Psoas muscle (tissue), 8 donors: Measurements from ENCODE around the gene EVI5L. TPM values are rescaled to one million over a fixed set of nuclear protein-coding genes. Genes with fewer than 3 reads are reported as not detected.

Source experiments
- ATAC-seq, 4 donors: fragments of 200-7000 bp; cut with Tn5 transposase; one replicate each; pipeline ENCODE4 v1.9.1; 2020; ENCODE audit warnings: moderate library complexity in 3 of 4, mild to moderate bottlenecking in 2 of 4
- DNase-seq, 2 donors: peaks; one replicate each; pipeline ENCODE4 v3.0.0-alpha.2; 2020
- H3K27ac ChIP-seq: fragments of 200-600 bp; one replicate; pipeline ENCODE4 v1.8.0; 2022
- H3K27me3 ChIP-seq, 3 donors: fragments of 200-600 bp in 1 of 3; one replicate each; pipeline versions ENCODE4 v1.6.1 to v1.8.0; 2013 to 2022; ENCODE audit warnings: low read length in 2 of 3, mild to moderate bottlenecking in 2 of 3, moderate library complexity in 1 of 3; ENCODE audit not compliant: insufficient read depth in 3 of 3
- H3K36me3 ChIP-seq, 2 donors: fragments of 200-600 bp in 1 of 2; one replicate each; pipeline versions ENCODE4 v1.6.1 to v1.8.0; 2013 to 2022; ENCODE audit warnings: low read depth in 1 of 2, mild to moderate bottlenecking in 1 of 2, moderate library complexity in 1 of 2; ENCODE audit not compliant: insufficient read depth in 1 of 2
- H3K4me1 ChIP-seq: fragments of 200-600 bp; one replicate; pipeline ENCODE4 v1.8.0; 2022
- H3K4me3 ChIP-seq: fragments of 200-600 bp; one replicate; pipeline ENCODE4 v1.8.0; 2022; ENCODE audit warnings: mild to moderate bottlenecking
- H3K9me3 ChIP-seq: fragments of 200-600 bp; one replicate; pipeline ENCODE4 v1.8.0; 2022
- WGBS, 3 donors: extraction: QIAGEN DNeasy Blood & Tissue Kit; methylation state at CpG; one replicate each; pipeline versions ENCODE4 v1.1.6 to v1.1.7; 2013; 5-methylcytosine and 5-hydroxymethylcytosine counted together
- intact Hi-C, 2 donors: fragments of 100-400 bp; cut with DNase I; formaldehyde crosslinking; loops; one replicate each; pipeline versions ENCODE4 v1.11.0 to v1.14.2; 2022
- polyA plus RNA-seq, 3 donors: library from polyadenylated mRNA; stranded (reverse); fragments of 200-250 nt; gene quantifications; one replicate each; pipeline ENCODE4 v1.2.3, GENCODE V29; 2013
- total RNA-seq, 4 donors: library from RNA; stranded (reverse); fragmentation: NEBNext Ultra II Directional in 2 of 4; extraction: Animal tissue kit (Norgen Biotek cat#: 25700) in 2 of 4; gene quantifications; one replicate each; pipeline versions ENCODE4 v1.2.1 to v1.2.4, GENCODE V29; 2021 to 2023
- TF ChIP-seq, protein P1 (sequence below): fragments of 200-600 bp; IDR thresholded peaks from one replicate; pipeline ENCODE4 v1.8.0; 2022; ENCODE audit warnings: antibody characterized with exemption
- donor health status: healthy with polysubstance abuse.
- donor health status: DM: no; HTN: no; CAD: no; lungs with moderate emphysema.
- donor health status: Bipolar disorder and iron deficiency.
- donor health status: healthy.
- donor health status: DM: yes; HTN: yes; CAD: no.
- donor health status: DM: no; HTN: no; CAD: no.
- donor health status: DM: no; HTN: no; CAD: no.
- donor health status: DM: yes; HTN: yes; CAD: no.

Gene EVI5L
- total and polyA plus RNA-seq, 7 donors = 5.8 to 25.9 (median 13.9) TPM

DNA sequence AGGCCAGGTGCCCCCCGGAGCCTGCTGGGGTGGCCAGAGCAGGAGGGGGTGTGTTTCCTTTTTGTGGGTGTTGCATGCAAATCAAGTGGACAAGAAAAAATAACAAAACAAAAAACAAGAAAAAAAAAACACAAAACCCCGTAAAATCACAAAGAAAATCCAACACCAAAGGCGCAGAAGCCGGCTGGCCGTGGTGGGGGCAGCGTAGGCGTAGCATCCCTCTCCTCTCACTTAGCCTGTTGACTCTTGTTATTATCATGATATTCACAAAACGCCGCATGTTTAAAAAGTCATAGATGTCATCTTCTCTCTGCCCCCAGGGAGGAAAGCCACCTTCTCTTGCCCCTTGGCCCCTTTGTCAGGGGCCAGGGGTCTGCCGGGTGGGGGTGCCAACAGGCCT, 83.6 kb downstream of the EVI5L start:
- Histone ChIP-seq H3K9me3 (no peaks in the 10 kb centered on the region), H3K4me1 (peaks cover 13% of the 10 kb centered on the region), H3K27me3 (peaks cover 0 to 14% (median 5%) of the 10 kb centered on the region in 3 donors), H3K36me3 (peaks cover 4 to 40% of the 10 kb centered on the region in 2 donors), H3K4me3 (no peak overlapping the region), H3K27ac (no peak overlapping the region)
- TF ChIP-seq, protein P1, sequence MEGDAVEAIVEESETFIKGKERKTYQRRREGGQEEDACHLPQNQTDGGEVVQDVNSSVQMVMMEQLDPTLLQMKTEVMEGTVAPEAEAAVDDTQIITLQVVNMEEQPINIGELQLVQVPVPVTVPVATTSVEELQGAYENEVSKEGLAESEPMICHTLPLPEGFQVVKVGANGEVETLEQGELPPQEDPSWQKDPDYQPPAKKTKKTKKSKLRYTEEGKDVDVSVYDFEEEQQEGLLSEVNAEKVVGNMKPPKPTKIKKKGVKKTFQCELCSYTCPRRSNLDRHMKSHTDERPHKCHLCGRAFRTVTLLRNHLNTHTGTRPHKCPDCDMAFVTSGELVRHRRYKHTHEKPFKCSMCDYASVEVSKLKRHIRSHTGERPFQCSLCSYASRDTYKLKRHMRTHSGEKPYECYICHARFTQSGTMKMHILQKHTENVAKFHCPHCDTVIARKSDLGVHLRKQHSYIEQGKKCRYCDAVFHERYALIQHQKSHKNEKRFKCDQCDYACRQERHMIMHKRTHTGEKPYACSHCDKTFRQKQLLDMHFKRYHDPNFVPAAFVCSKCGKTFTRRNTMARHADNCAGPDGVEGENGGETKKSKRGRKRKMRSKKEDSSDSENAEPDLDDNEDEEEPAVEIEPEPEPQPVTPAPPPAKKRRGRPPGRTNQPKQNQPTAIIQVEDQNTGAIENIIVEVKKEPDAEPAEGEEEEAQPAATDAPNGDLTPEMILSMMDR = no peak
- intact Hi-C loops = no loop called here
- DNase-seq = no peak
- WGBS, 3 donors = 80 to 89% (median 84%) methylated on average over 10 of the region's 10 CpGs
- ATAC-seq = no peak

DNA sequence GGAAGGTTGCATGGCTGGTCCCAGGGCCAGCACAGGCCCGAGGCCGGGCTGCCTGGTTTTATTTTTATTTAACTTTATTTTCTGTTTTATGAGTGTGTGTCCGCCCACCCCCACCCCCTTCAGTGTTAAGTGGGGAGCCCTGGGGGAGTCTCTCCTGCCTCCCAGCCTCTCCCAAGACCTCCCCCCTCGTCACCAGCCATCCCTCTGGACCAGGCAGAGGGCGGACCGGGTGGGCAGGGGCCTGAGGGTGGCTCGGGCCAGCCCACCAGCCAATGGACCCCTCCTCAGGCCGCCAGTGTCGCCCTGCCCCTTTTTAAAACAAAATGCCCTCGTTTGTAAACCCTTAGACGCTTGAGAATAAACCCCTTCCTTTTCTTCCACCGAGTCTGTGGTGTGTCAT, 84.1 kb downstream of the EVI5L start:
- TF ChIP-seq, protein P1 = no peak
- no peak for ATAC-seq
- WGBS, 3 donors = 41 to 56% (median 46%) methylated on average over 11 to 12 of the region's 12 CpGs
- Histone ChIP-seq H3K9me3 (no peaks in the 10 kb centered on the region), H3K27ac (no peak overlapping the region), H3K27me3 (peaks cover 0 to 14% (median 5%) of the 10 kb centered on the region in 3 donors), H3K36me3 (peaks cover 4 to 38% of the 10 kb centered on the region in 2 donors), H3K4me1 (peaks cover 14% of the 10 kb centered on the region), H3K4me3 (no peak overlapping the region)
- DNase-seq = no peak
- intact Hi-C loops = no loop called here

Other genes starting within 250 kb of the EVI5L start
- gene CAMSAP3, start 234.4 kb upstream of the EVI5L start, total RNA-seq = under 1 TPM in 2 of 4 donors, not detected in 2; 0.14 to 0.15 TPM
- under 1 TPM in 2 of 3 donors, not detected in 1; 0.03 to 0.04 TPM for gene CAMSAP3, start 234.4 kb upstream of the EVI5L start, polyA plus RNA-seq
- gene XAB2, start 200.7 kb upstream of the EVI5L start, total RNA-seq = 10 to 100 TPM; 19.2 to 36.3 (median 26.6) TPM
- 10 to 100 TPM; 23.5 to 29.7 (median 24.1) TPM for gene XAB2, start 200.7 kb upstream of the EVI5L start, polyA plus RNA-seq
- 100 to 1,000 TPM in 2 of 4 donors, 10 to 100 TPM in 2; 88.9 to 112 (median 101) TPM for gene PET100, start 200.4 kb upstream of the EVI5L start, total RNA-seq
- 10 to 100 TPM; 49.6 to 93.1 (median 49.7) TPM for gene PET100, start 200.4 kb upstream of the EVI5L start, polyA plus RNA-seq
- gene PCP2, start 196.5 kb upstream of the EVI5L start, total RNA-seq = not detected
- gene PCP2, start 196.5 kb upstream of the EVI5L start, polyA plus RNA-seq = under 1 TPM in 1 of 3 donors, not detected in 2; 0.20 TPM
- 1 to 10 TPM; 2.7 to 4.5 (median 3.6) TPM for gene STXBP2, start 193.1 kb upstream of the EVI5L start, total RNA-seq
- gene STXBP2, start 193.1 kb upstream of the EVI5L start, polyA plus RNA-seq = 1 to 10 TPM in 2 of 3 donors, under 1 TPM in 1; 0.55 to 2.4 (median 1.7) TPM
- gene RETN, start 161.2 kb upstream of the EVI5L start, total RNA-seq = under 1 TPM in 2 of 4 donors, not detected in 2; 0.48 to 0.57 TPM
- 1 to 10 TPM in 2 of 3 donors, under 1 TPM in 1; 0.46 to 4.7 (median 2.1) TPM for gene RETN, start 161.2 kb upstream of the EVI5L start, polyA plus RNA-seq
- gene MCEMP1, start 153.1 kb upstream of the EVI5L start, total RNA-seq = under 1 TPM; 0.18 to 0.54 (median 0.28) TPM
- gene MCEMP1, start 153.1 kb upstream of the EVI5L start, polyA plus RNA-seq = under 1 TPM in 2 of 3 donors, not detected in 1; 0.21 to 0.35 TPM
- gene TRAPPC5, start 149.4 kb upstream of the EVI5L start, total RNA-seq = 100 to 1,000 TPM in 3 of 4 donors, 10 to 100 TPM in 1; 83.4 to 164 (median 104) TPM
- gene TRAPPC5, start 149.4 kb upstream of the EVI5L start, polyA plus RNA-seq = 100 to 1,000 TPM in 1 of 3 donors, 10 to 100 TPM in 2; 40.6 to 125 (median 66.8) TPM
- gene FCER2, start 128.1 kb upstream of the EVI5L start, total RNA-seq = under 1 TPM in 2 of 4 donors, not detected in 2; 0.34 to 0.54 TPM
- gene FCER2, start 128.1 kb upstream of the EVI5L start, polyA plus RNA-seq = under 1 TPM in 2 of 3 donors, not detected in 1; 0.06 to 0.10 TPM
- gene CLEC4G, start 98.1 kb upstream of the EVI5L start, total RNA-seq = under 1 TPM in 3 of 4 donors, not detected in 1; 0.38 to 0.69 (median 0.50) TPM
- under 1 TPM in 2 of 3 donors, not detected in 1; 0.08 to 0.14 TPM for gene CLEC4G, start 98.1 kb upstream of the EVI5L start, polyA plus RNA-seq
- 10 to 100 TPM in 1 of 4 donors, 1 to 10 TPM in 3; 2.7 to 13.8 (median 3.0) TPM for gene CD209, start 82.7 kb upstream of the EVI5L start, total RNA-seq
- under 1 TPM; 0.11 to 0.42 (median 0.30) TPM for gene CD209, start 82.7 kb upstream of the EVI5L start, polyA plus RNA-seq
- not detected for gene CLEC4M, start 67.0 kb upstream of the EVI5L start, total RNA-seq
- not detected for gene CLEC4M, start 67.0 kb upstream of the EVI5L start, polyA plus RNA-seq
- gene PRR36, start 44.2 kb downstream of the EVI5L start, total RNA-seq = not detected
- gene PRR36, start 44.2 kb downstream of the EVI5L start, polyA plus RNA-seq = not detected
- gene LRRC8E, start 58.3 kb downstream of the EVI5L start, total RNA-seq = under 1 TPM; 0.07 to 0.26 (median 0.15) TPM
- gene LRRC8E, start 58.3 kb downstream of the EVI5L start, polyA plus RNA-seq = under 1 TPM in 2 of 3 donors, not detected in 1; 0.03 to 0.10 TPM
- gene MAP2K7, start 73.7 kb downstream of the EVI5L start, total RNA-seq = 10 to 100 TPM; 42.7 to 72.5 (median 55.5) TPM
- gene MAP2K7, start 73.7 kb downstream of the EVI5L start, polyA plus RNA-seq = 10 to 100 TPM; 35.4 to 43.9 (median 40.0) TPM
- 10 to 100 TPM in 1 of 4 donors, 1 to 10 TPM in 3; 4.5 to 13.0 (median 7.5) TPM for gene TGFBR3L, start 84.6 kb downstream of the EVI5L start, total RNA-seq
- gene TGFBR3L, start 84.6 kb downstream of the EVI5L start, polyA plus RNA-seq = 1 to 10 TPM; 1.2 to 1.5 (median 1.3) TPM
- gene SNAPC2, start 90.1 kb downstream of the EVI5L start, total RNA-seq = 1 to 10 TPM; 4.6 to 8.7 (median 6.7) TPM
- gene SNAPC2, start 90.1 kb downstream of the EVI5L start, polyA plus RNA-seq = 10 to 100 TPM in 2 of 3 donors, 1 to 10 TPM in 1; 8.4 to 16.0 (median 10.2) TPM
- gene CTXN1, start 95.9 kb downstream of the EVI5L start, total RNA-seq = under 1 TPM in 1 of 4 donors, not detected in 3; 0.30 TPM
- under 1 TPM in 2 of 3 donors, not detected in 1; 0.04 to 0.25 TPM for gene CTXN1, start 95.9 kb downstream of the EVI5L start, polyA plus RNA-seq
- 10 to 100 TPM; 67.0 to 95.8 (median 80.0) TPM for gene TIMM44, start 113.4 kb downstream of the EVI5L start, total RNA-seq
- 100 to 1,000 TPM in 2 of 3 donors, 10 to 100 TPM in 1; 95.1 to 173 (median 119) TPM for gene TIMM44, start 113.4 kb downstream of the EVI5L start, polyA plus RNA-seq
- gene ELAVL1, start 175.4 kb downstream of the EVI5L start, total RNA-seq = 10 to 100 TPM; 44.5 to 57.9 (median 48.0) TPM
- 10 to 100 TPM; 22.3 to 41.6 (median 41.4) TPM for gene ELAVL1, start 175.4 kb downstream of the EVI5L start, polyA plus RNA-seq
- gene CCL25, start 222.5 kb downstream of the EVI5L start, total RNA-seq = not detected
- under 1 TPM in 1 of 3 donors, not detected in 2; 0.22 TPM for gene CCL25, start 222.5 kb downstream of the EVI5L start, polyA plus RNA-seq